ENCODE data around the gene DGKD. TPM values are rescaled to one million over a fixed set of nuclear protein-coding genes. Genes with fewer than 3 reads are reported as not detected.

The DGKD gene
- total and polyA plus RNA-seq, 10 of the 15 experiments (the other 5 are each of a cell fraction or from before 2014, with no cell fraction given) = 2.7 to 81.9 (median 27.0) TPM

GRCh38 chr2:233495503-233496496, 141.5 kb downstream of the DGKD start:
- intact Hi-C loops (cut with micrococcal nuclease; ENCODE audit: unreplicated experiment) = no loop called here
- CTCF ChIA-PET = interaction anchor here (1.0 to 1.7 kb wide), 3 partner anchors 8 to 56 kb away, joined by 3 to 5 read pairs (median 4); no protein-coding TSS in a partner anchor
- Histone ChIP-seq H3K79me2 (ENCODE audit: control insufficient read depth, insufficient read depth, low read length) (no peaks in the 10 kb centered on the region), H4K20me1 (ENCODE audit: control insufficient read depth, insufficient read depth) (no peaks in the 10 kb centered on the region), H3K4me1 (ENCODE audit: control insufficient read depth, insufficient read depth, low read length) (peaks cover 5% of the 10 kb centered on the region; the same call in 1 of the 2 replicates), H3K4me2 (ENCODE audit: control insufficient read depth, insufficient read depth) (no peak overlapping the region), H3K27ac (ENCODE audit: control insufficient read depth, insufficient read depth) (no peak overlapping the region), H3K27me3 (replicated peaks in 1 of 2; ENCODE audit: control insufficient read depth in 2 of 2, insufficient read depth in 2 of 2, low read length in 1 of 2) (no peaks in the 10 kb centered on the region), H3K36me3 (ENCODE audit: control insufficient read depth in 2 of 2, insufficient read depth in 2 of 2, low read length in 1 of 2) (peaks cover 0 to 8% of the 10 kb centered on the region in 2 experiments; a peak in 2 of 4 replicates), H3K9ac (ENCODE audit: control insufficient read depth, insufficient read depth, low read length) (no peak overlapping the region), H3K9me3 (replicated peaks; ENCODE audit: control insufficient read depth, insufficient read depth, low read length) (no peaks in the 10 kb centered on the region), H3K4me3 (no peak overlapping the region), H2AFZ (ENCODE audit: control insufficient read depth, low read depth, low read length) (no peak overlapping the region)
- RAD21 ChIA-PET (ENCODE audit: unreplicated experiment) = interaction anchor here (1.2 kb wide), 1 partner anchor 25 kb away, joined by 3 read pairs; no protein-coding TSS in a partner anchor
- BruUV-seq (replicated peaks) = no TSS peak
- in situ Hi-C loops (cut with MboI) = no loop called here
- ATAC-seq (no peak), DNase-seq (ENCODE audit: low read depth, low spot score) (no peak), FAIRE-seq (no peak)
- SMC1A ChIA-PET (ENCODE audit: uncharacterized antibody, unreplicated experiment) = interaction anchor here (1.0 kb wide), 1 partner anchor 17 kb away, joined by 3 read pairs; no protein-coding TSS in a partner anchor
- POLR2A ChIA-PET = no interaction called here
- TF ChIP-seq USF2 (IDR thresholded peaks at IDR 0.05; ENCODE audit: borderline replicate concordance, low read depth, low read length) (no peak), STAT3 (IDR thresholded peaks at IDR 0.05; ENCODE audit: low read depth, low read length) (no peak), CEBPZ (IDR thresholded peaks at IDR 0.05; ENCODE audit: low read depth, low read length) (no peak), SMARCA5 (IDR thresholded peaks at IDR 0.05) (no peak), TAF1 (IDR thresholded peaks at IDR 0.05; ENCODE audit: borderline replicate concordance, low read depth, low read length) (no peak)
- WGBS (ENCODE audit: insufficient coverage, insufficient replicate concordance, low lambda C conversion rate, missing lambda C conversion rate) = 84% methylated on average over 10 of the region's 10 CpGs
